NCI-H748 (cell line): Measurements from ENCODE around the gene BCL11B.

ENCODE experiments used
- DNase-seq: peaks from one replicate; lab custom pipeline; 2025; ENCODE audit not compliant: unreplicated experiment; lab: John Stamatoyannopoulos, UW

BCL11B gene

GRCh38 chr14:99141236-99141635, 130.8 kb downstream of the BCL11B start:
- DNase-seq: no peak

DNA sequence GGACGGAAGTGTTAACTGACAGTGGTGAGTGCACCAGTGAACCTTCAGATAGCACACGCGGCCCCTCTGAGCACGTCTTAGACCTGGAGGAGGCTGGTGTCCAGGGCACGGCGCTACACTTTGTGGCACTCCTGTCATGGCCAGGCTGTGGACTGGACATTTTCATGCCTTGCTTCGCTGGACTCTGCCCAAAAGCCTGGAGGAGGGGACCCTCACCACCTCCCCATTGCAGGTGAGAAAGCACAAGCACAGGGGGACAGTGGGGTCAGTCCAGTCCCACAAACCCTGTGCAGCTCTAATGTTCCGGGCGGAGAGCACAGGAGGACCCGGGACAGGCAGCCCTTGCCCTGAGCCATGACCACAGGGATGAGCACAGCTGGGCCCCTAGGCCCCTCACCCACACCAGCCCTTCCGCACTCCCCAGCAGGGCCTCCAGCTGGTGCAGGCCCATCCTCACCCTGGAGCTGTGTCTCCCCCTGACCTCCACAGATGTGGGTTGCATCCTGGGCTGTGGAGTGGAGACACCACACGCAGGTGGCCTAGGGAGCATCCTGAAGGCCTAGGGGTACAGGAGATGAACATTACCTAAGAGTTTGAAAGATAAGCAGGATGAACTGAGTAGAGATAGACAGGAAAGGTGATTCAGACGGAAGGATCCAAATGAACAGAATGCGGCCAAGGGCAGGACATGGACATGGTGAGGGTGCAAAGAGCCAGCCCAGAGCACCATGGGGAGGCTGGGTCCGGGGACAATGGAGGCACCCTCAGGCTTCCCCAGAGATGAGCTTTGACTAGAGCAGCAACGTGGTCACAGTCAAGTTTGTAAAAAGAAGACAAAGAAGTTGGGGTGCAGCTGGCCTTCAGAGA, 132.8 kb downstream of the BCL11B start:
- no peak for DNase-seq

GRCh38 chr14:99137913-99138571, 134.0 kb downstream of the BCL11B start:
- DNase-seq: no peak

DNA sequence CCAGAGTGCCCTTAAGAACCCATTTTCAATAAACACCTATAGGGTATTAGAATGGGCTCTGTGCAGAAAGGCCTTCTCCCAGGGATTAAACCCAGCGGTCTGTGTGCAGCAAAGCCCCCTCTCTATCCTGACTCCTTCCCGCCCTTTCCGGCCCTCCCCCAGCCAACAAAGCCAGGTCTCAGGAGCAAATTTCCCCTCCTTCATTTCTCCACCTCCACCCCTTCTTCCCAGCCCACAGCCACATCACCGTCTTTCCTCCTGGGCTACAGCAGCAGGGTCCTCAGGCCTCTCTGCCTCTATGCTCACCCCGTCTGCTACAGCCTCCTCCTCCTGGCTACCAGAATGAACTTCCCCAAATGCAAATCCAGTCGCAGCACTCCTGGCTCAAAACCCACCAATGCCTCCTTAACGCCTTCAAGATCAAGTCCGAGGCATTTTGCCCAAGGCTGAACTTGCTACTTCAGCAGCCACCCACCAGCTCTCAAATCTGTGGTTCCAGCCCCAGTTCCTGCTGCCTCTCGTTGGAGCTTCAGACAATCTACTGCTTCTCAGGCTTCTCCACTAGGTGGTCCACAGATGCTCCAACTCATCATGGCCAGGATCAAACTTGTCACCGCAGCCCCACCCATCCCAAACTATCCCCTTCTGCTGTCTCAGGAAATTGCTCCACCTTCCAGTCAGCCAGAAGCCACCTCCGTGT, 134.8 kb downstream of the BCL11B start:
- no peak for DNase-seq

DNA sequence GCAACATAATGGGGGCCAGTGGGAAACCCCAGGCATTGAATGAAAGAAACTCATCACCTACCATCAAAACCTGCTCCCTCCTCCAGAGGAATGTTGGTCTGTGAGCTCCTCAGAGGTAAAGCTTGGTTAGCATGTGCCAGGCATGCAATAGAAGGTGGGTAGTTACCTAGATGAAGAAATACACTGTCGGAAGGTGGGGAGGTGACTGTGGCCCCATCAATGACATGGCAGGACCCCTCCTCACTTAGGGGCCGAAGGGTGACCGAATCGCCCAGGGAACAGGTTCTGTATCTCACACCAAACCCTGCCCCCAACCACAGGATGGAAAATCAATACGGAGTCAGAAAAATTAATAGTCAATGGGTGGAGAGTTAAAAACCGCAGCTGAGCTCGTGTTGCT, 135.6 kb downstream of the BCL11B start:
- no peak for DNase-seq

- DNase-seq: no peak
These were observed 136.0 kb downstream of the BCL11B start for GRCh38 chr14:99136047-99136400.

DNA sequence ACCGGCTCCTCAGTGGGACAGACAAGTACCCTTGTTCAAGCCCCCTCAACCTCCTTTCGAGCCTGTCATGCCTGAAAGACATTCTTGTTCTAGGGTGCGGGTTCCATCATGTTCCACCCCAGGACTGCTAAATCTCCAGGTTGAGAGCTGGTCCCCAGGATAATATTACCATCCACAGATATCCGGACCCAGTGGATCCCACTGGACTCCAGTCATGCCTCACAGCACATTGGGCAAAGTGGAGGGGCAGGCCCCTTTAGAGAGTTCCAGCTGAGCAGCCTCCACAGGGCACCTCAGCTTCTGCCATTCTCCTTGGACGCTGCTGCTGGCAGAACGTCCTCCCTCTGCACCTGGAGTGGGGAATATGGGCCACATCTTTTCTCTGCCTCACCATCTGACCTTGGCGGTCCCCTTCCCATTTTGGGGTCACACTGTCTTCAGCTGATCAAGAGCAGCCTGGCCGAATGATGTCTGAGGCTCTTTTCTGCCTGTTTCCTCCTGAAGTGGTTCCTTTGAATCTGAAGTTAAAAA, 137.4 kb downstream of the BCL11B start:
- DNase-seq: no peak

DNA sequence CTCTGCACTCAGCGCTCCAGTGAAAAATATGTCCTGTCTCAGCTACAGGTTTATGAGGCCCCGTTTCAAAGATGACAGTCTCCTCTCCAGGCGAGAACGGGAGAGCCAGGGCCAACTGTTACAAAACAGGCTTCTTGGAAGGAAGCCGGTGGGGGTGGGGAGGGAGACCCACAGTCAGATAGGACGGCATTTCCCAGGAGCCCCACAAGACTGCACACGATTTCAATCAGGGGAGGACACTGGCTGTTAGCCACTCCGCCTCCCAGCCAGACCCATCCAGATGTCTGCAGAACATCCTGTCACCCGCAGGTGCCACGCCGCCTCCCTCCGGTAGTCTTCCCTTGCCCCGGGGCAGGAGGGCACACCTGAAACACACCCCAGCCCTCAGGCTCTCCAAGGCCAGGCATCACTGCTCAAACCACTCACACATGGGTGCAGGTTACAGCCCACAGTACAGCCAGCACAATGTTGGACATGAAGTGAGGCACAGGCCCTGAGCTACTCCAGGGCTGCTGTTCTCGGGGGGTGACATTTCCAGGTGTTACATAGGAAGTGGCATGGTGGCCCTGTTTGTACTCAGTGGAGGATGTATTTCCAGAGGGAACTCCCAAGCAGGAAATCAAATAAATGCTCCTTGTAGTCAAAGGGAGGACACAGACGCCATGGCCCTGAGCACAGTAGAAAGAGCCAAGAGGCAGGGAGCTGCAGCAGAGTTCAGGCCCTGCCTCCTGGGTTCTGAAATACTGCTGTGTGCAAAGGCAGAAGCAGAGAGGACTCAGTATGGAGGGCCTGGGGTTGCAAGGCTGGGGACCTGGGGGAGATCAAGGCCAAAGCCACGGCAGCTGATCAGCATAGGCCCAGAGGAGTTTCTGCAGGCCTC, 138.1 kb downstream of the BCL11B start:
- no peak for DNase-seq

DNA sequence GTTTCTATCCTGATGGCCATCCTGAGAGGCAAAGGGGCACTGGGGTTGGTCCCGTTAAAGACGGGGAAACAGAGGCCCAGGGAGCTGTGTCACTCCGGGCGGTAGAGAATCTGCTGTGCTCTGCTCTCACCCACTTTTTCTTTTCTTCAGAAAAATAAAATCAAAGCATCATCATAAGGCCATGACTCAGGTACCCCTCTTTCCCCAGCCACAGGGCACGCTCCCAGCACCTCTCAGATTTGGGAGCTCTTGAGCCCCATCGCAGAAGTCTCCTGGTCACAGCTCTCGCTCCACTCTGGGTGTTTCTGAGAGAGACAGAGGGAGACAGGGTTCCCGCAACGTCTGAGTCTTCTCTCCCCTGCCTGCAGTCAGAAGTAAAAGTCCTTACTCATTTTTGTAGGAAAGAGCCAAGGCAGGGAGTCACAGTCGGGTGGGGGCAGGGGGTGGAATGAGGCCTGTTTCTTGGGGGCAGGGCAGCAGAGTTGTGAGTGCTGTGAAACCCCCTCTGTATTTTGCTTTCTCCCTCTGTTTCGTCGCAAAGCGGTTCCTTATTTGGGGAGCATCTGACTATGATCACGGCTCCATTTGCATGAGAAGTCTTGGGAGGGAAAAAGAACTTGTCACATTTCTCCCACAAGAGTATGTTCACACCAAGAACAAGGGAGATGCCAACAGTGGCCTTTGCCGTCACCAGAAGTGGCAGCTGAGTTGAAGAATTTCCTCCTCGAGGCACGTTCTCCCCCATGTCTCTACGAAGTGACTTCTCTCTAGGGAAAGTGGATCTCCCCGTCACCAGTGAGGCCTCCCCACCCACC, 139.0 kb downstream of the BCL11B start:
- no peak for DNase-seq

- DNase-seq: no peak
These were observed 140.2 kb downstream of the BCL11B start for GRCh38 chr14:99131632-99132271.

DNA sequence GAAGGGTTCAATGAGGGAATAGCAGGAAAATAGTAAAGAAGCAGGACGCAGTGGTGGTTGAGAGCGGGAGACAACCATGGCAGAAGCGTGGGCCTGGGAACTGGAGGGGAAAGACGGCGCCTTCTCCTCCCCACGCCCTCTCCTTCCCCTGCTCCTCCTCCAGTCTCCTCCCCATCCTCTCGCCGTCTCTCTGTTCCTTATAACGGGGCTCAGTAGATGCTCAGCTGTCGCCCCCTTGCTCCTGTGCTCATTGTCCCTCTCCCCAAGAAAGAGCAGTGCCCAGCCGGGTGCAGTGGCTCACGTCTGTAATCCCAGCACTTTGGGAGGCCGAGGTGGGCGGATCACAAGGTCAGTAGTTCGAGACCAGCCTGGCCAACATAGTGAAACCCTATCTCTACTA, 142.0 kb downstream of the BCL11B start:
- no peak for DNase-seq

DNA sequence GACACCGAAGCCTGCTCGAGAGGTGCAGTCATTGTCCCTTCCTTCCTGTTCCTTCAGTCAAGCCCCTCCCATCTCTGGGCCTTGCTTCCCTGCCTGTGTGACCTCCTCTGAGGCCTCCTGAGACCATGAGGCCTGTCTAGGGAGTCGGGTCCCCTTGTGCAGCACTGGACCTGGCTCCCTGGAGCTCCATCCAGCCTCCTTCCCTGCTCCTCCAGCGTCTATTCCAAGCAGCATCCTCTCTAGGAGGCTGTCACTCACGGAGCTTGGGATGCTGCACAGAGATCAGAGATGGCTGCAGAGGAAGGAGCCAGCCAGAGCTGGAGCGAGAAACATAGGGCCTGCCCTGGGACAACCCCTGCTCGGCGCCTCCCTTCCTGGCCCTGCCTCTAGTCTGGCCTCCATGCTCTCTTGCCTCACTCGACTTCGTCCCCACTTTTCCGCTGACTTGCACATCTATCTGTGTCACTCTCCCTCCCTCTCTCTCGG, 142.7 kb downstream of the BCL11B start:
- no peak for DNase-seq

- no peak for DNase-seq
These were observed 143.8 kb downstream of the BCL11B start for GRCh38 chr14:99128185-99128584.

- DNase-seq: no peak
These were observed 144.3 kb downstream of the BCL11B start for GRCh38 chr14:99127651-99128167.

DNA sequence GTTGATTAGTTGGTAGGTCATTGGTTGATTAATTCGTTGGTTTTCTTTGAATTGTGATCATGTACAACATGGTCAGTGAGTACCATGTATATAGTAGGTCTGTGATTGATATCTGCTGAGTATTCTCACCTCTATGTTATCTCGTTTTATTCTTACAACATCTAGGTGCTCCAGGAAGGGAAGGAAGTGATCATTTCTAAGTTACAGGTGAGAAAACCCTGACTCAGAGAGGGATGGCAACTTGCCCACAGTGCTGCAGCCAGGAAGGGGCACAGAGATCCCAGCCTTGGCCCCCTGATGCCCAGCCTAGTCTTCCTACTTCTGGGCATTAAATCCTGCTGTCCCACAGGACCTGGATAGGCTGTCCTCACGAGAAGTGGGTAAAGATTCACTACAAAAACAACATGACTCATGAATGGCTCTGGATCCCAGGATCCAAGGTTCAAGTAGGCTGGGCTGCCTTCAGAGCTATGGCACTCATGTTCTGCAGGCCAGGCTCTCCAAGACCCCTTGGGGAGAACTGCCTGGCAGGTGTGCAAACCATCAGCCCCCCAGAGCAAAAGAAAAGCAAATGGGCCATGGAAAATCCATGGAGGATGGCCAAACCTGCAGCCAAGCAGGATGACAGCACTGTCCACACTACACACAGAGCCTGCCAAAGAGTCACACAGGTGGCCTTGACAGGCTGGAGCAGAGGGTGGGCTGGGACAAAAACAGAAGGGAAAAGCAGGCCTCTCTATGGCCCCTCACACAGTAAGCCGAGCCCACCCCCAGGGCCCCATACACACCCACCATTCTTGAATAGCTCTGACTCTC, 146.2 kb downstream of the BCL11B start:
- no peak for DNase-seq

GRCh38 chr14:99125113-99125512, 146.9 kb downstream of the BCL11B start:
- DNase-seq: no peak

- no peak for DNase-seq
These were observed 147.4 kb downstream of the BCL11B start for GRCh38 chr14:99124482-99125105.
